ENCODE results near the gene CPEB3.

The CPEB3 gene

GRCh38 chr10:92110039-92110794 is 180.7 kb downstream of the CPEB3 start:
- TF ChIP-seq, protein P1, sequence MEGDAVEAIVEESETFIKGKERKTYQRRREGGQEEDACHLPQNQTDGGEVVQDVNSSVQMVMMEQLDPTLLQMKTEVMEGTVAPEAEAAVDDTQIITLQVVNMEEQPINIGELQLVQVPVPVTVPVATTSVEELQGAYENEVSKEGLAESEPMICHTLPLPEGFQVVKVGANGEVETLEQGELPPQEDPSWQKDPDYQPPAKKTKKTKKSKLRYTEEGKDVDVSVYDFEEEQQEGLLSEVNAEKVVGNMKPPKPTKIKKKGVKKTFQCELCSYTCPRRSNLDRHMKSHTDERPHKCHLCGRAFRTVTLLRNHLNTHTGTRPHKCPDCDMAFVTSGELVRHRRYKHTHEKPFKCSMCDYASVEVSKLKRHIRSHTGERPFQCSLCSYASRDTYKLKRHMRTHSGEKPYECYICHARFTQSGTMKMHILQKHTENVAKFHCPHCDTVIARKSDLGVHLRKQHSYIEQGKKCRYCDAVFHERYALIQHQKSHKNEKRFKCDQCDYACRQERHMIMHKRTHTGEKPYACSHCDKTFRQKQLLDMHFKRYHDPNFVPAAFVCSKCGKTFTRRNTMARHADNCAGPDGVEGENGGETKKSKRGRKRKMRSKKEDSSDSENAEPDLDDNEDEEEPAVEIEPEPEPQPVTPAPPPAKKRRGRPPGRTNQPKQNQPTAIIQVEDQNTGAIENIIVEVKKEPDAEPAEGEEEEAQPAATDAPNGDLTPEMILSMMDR (IDR thresholded peaks at IDR 0.05), result no peak
- peaks cover 9% of the 10 kb centered on the region for H3K36me3 ChIP-seq
- H3K27ac ChIP-seq, result no peak overlapping the region
- no peaks in the 10 kb centered on the region for H3K27me3 ChIP-seq
- peaks cover 0 to 6% of the 10 kb centered on the region in 2 experiments for H3K4me1 ChIP-seq (ENCODE audit: control insufficient read depth in 1 of 2, insufficient read depth in 1 of 2, low read depth in 1 of 2, low read length in 1 of 2)
- no peak overlapping the region for H3K4me3 ChIP-seq (ENCODE audit: low read depth in 1 of 2, low read length in 1 of 2)
- H3K9me3 ChIP-seq, result no peaks in the 10 kb centered on the region

DNA sequence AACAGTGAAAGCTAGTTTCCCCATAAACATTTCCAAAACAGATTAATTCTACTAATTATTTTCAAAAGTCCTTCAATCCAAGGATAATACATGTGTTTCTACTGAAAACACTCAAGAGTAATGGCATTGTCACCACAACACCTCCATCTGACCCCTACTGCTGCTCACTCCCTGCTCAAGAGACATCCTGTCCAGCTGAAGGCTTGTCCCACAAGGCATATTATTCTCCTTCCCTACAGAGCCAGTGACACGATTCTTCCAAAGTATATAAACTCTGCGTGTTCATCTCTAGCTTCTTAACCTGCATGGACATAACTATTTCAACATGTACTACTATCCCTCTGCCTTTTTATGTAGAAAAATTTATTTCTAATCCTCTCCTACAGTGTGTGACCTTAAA is 182.1 kb downstream of the CPEB3 start:
- TF ChIP-seq, protein P1 (IDR thresholded peaks at IDR 0.05), result no peak
- no peaks in the 10 kb centered on the region for H3K27me3 ChIP-seq
- H3K4me1 ChIP-seq (ENCODE audit: control insufficient read depth in 1 of 2, insufficient read depth in 1 of 2, low read depth in 1 of 2, low read length in 1 of 2), result peaks cover 0 to 6% of the 10 kb centered on the region in 2 experiments
- H3K36me3 ChIP-seq, result peaks cover 9% of the 10 kb centered on the region
- H3K4me3 ChIP-seq (ENCODE audit: low read depth in 1 of 2, low read length in 1 of 2), result no peak overlapping the region
- no peak overlapping the region for H3K27ac ChIP-seq
- no peaks in the 10 kb centered on the region for H3K9me3 ChIP-seq

GRCh38 chr10:92108120-92108519 is 182.8 kb downstream of the CPEB3 start:
- no peaks in the 10 kb centered on the region for H3K9me3 ChIP-seq
- peaks cover 0 to 5% of the 10 kb centered on the region in 2 experiments for H3K4me1 ChIP-seq (ENCODE audit: control insufficient read depth in 1 of 2, insufficient read depth in 1 of 2, low read depth in 1 of 2, low read length in 1 of 2)
- TF ChIP-seq, protein P1 (IDR thresholded peaks at IDR 0.05), result no peak
- H3K27ac ChIP-seq, result no peak overlapping the region
- peaks cover 9% of the 10 kb centered on the region for H3K36me3 ChIP-seq
- H3K27me3 ChIP-seq, result no peaks in the 10 kb centered on the region
- no peak overlapping the region for H3K4me3 ChIP-seq (ENCODE audit: low read depth in 1 of 2, low read length in 1 of 2)

DNA sequence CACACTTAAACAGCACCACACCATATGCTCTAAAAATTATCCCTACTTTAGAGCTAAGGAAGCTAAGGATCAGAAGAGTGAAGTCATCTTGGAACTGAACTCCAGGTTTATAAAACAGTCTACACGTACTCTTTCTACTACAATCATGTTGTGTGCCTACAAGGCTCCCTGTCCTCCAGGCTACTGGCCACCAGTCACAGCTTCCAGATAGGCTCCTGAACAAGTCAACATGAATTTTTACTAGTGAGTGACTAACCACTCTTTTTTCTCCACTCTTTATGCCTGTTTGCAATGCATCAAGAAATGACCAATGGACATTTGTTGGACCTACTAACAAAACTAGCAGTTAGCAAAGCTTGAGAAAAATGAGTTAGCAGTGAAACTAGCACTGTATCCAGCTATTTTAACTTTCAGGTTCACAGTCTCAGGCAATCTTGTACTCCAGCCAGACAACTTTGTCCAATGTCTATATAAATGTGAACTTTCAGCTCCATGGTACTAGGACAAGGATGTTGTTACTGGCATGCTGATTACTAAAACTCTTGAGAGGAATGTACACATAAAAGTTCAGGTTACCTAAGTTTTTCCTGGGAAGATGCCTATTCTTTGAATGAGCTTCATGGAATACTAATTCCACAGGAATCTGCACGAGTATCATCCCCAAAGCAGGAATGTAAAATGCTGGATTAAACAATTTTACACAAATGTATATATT is 187.3 kb downstream of the CPEB3 start:
- H3K9me3 ChIP-seq, result no peaks in the 10 kb centered on the region
- H3K36me3 ChIP-seq, result no peaks in the 10 kb centered on the region
- H3K4me1 ChIP-seq (ENCODE audit: control insufficient read depth in 1 of 2, insufficient read depth in 1 of 2, low read depth in 1 of 2, low read length in 1 of 2), result no peaks in the 10 kb centered on the region
- H3K27me3 ChIP-seq, result no peaks in the 10 kb centered on the region
- TF ChIP-seq, protein P1 (IDR thresholded peaks at IDR 0.05), result no peak
- H3K27ac ChIP-seq, result no peak overlapping the region
- no peak overlapping the region for H3K4me3 ChIP-seq (ENCODE audit: low read depth in 1 of 2, low read length in 1 of 2)

GRCh38 chr10:92102601-92103213 is 188.2 kb downstream of the CPEB3 start:
- Histone ChIP-seq H3K36me3 (no peaks in the 10 kb centered on the region), H3K4me1 (ENCODE audit: control insufficient read depth in 1 of 2, insufficient read depth in 1 of 2, low read depth in 1 of 2, low read length in 1 of 2) (no peaks in the 10 kb centered on the region), H3K9me3 (no peaks in the 10 kb centered on the region), H3K27me3 (no peaks in the 10 kb centered on the region), H3K27ac (no peak overlapping the region), H3K4me3 (ENCODE audit: low read depth in 1 of 2, low read length in 1 of 2) (no peak overlapping the region)
- TF ChIP-seq, protein P1 (IDR thresholded peaks at IDR 0.05), result no peak

All from neutrophil (primary cell).